Glutamatergic neuron (in vitro differentiated cells): ENCODE results near the gene SMIM23. TPM values are rescaled to one million over a fixed set of nuclear protein-coding genes. Genes with fewer than 3 reads are reported as not detected.

Experiments
- DNase-seq: peaks from one replicate; pipeline ENCODE4 v3.0.0; 2022
- H3K27ac Mint-ChIP-seq: one replicate; pipeline ENCODE4 v1.8.0; 2020; ENCODE audit warnings: mild to moderate bottlenecking, mixed read lengths, inconsistent platforms; ENCODE audit not compliant: unreplicated experiment
- H3K27me3 Mint-ChIP-seq: one replicate; pipeline ENCODE4 v1.8.0; 2020; ENCODE audit warnings: mild to moderate bottlenecking, moderate library complexity, mixed read lengths, inconsistent platforms; ENCODE audit not compliant: unreplicated experiment
- H3K36me3 Mint-ChIP-seq: one replicate; pipeline ENCODE4 v1.8.0; 2020; ENCODE audit warnings: mild to moderate bottlenecking, mixed read lengths, inconsistent platforms; ENCODE audit not compliant: unreplicated experiment
- H3K4me1 Mint-ChIP-seq: one replicate; pipeline ENCODE4 v1.8.0; 2020; ENCODE audit warnings: mild to moderate bottlenecking, low read depth, mixed read lengths, inconsistent platforms; ENCODE audit not compliant: unreplicated experiment
- H3K4me3 Mint-ChIP-seq: one replicate; pipeline ENCODE4 v1.8.0; 2020; ENCODE audit warnings: mild to moderate bottlenecking, mixed read lengths, inconsistent platforms; ENCODE audit not compliant: unreplicated experiment
- H3K9me3 Mint-ChIP-seq: one replicate; pipeline ENCODE4 v1.8.0; 2020; ENCODE audit warnings: mild to moderate bottlenecking, moderate library complexity, mixed read lengths, inconsistent platforms; ENCODE audit not compliant: unreplicated experiment
- CTCF ChIP-seq: fragments of 200-600 bp; sonication (generic); IDR thresholded peaks from one replicate; pipeline ENCODE4 v1.5.0; 2021; ENCODE audit not compliant: partially characterized antibody, unreplicated experiment
- total RNA-seq: library from RNA; stranded (reverse); fragmentation: NEBNext Ultra II Directional; extraction: Animal tissue kit (Norgen Biotek cat#: 25700); gene quantifications from one replicate; pipeline ENCODE4 v1.2.1, GENCODE V29; 2021; ENCODE audit not compliant: unreplicated experiment

Gene SMIM23
- total RNA-seq, 1 donor from 2014 or later: not detected

GRCh38 chr5:171770153-171770552, 15.5 kb upstream of the SMIM23 start:
- no peak overlapping the region for H3K27ac Mint-ChIP-seq
- H3K4me1 Mint-ChIP-seq: no peaks in the 10 kb centered on the region
- no peak for TF ChIP-seq CTCF
- no peak overlapping the region for H3K4me3 Mint-ChIP-seq
- no peak for DNase-seq
- H3K9me3 Mint-ChIP-seq: peaks cover 5% of the 10 kb centered on the region
- peaks cover 7% of the 10 kb centered on the region for H3K27me3 Mint-ChIP-seq
- peaks cover 16% of the 10 kb centered on the region for H3K36me3 Mint-ChIP-seq

GRCh38 chr5:171771856-171772255, 13.8 kb upstream of the SMIM23 start:
- Mint-ChIP-seq H3K4me1 (no peaks in the 10 kb centered on the region), H3K4me3 (no peak overlapping the region), H3K36me3 (peaks cover 9% of the 10 kb centered on the region), H3K27me3 (peaks cover 7% of the 10 kb centered on the region), H3K27ac (no peak overlapping the region), H3K9me3 (peaks cover 4% of the 10 kb centered on the region)
- no peak for DNase-seq
- TF ChIP-seq CTCF: no peak

- no peak for TF ChIP-seq CTCF
- no peak for DNase-seq
- H3K27me3 Mint-ChIP-seq: peaks cover 7% of the 10 kb centered on the region
- H3K27ac Mint-ChIP-seq: no peak overlapping the region
- H3K4me3 Mint-ChIP-seq: no peak overlapping the region
- no peaks in the 10 kb centered on the region for H3K36me3 Mint-ChIP-seq
- H3K9me3 Mint-ChIP-seq: peaks cover 4% of the 10 kb centered on the region
- no peaks in the 10 kb centered on the region for H3K4me1 Mint-ChIP-seq
Measured at GRCh38 chr5:171773106-171773505, 12.5 kb upstream of the SMIM23 start.

GRCh38 chr5:171774418-171774817, 11.2 kb upstream of the SMIM23 start:
- no peak overlapping the region for H3K27ac Mint-ChIP-seq
- no peaks in the 10 kb centered on the region for H3K36me3 Mint-ChIP-seq
- H3K9me3 Mint-ChIP-seq: peaks cover 5% of the 10 kb centered on the region
- no peak for DNase-seq
- H3K27me3 Mint-ChIP-seq: peaks cover 7% of the 10 kb centered on the region
- H3K4me3 Mint-ChIP-seq: no peak overlapping the region
- TF ChIP-seq CTCF: no peak
- no peaks in the 10 kb centered on the region for H3K4me1 Mint-ChIP-seq

GRCh38 chr5:171776213-171776612, 9.4 kb upstream of the SMIM23 start:
- Mint-ChIP-seq H3K4me3 (no peak overlapping the region), H3K36me3 (peaks cover under 1% of the 10 kb centered on the region), H3K27ac (no peak overlapping the region), H3K4me1 (no peaks in the 10 kb centered on the region), H3K9me3 (peaks cover 3% of the 10 kb centered on the region), H3K27me3 (peaks cover 8% of the 10 kb centered on the region)
- TF ChIP-seq CTCF: no peak
- DNase-seq: no peak
